Stimulated activated CD4-positive, alpha-beta T cell treated with anti-CD3 and anti-CD28 coated beads, Interleukin-4, amount 100 ng/mL, for 24 hours (primary cell): ENCODE results near the gene PCAT7.
"Not testable (repeated sequence)": the region's sequence is repeated elsewhere in the genome, so short reads cannot be mapped to it uniquely, and the experiment has no call there.

Experiments used
- DNase-seq: peaks from one replicate; pipeline ENCODE4 v3.0.0-alpha.2; 2020

The PCAT7 gene

GRCh38 chr9:94564279-94564678, 9.4 kb downstream of the PCAT7 start:
- not testable (repeated sequence) for DNase-seq

- DNase-seq = no peak
Observed at GRCh38 chr9:94566550-94566949, 11.7 kb downstream of the PCAT7 start.

- no peak for DNase-seq
Observed at GRCh38 chr9:94567271-94567670, 12.4 kb downstream of the PCAT7 start.

- DNase-seq = no peak
Observed at GRCh38 chr9:94568250-94568889, 13.5 kb downstream of the PCAT7 start.

- no peak for DNase-seq
Observed at GRCh38 chr9:94568972-94569712, 14.3 kb downstream of the PCAT7 start.

GRCh38 chr9:94576131-94576530, 21.2 kb downstream of the PCAT7 start:
- no peak for DNase-seq

GRCh38 chr9:94577036-94577435, 22.2 kb downstream of the PCAT7 start:
- no peak for DNase-seq

GRCh38 chr9:94577571-94577970, 22.7 kb downstream of the PCAT7 start:
- DNase-seq = no peak

- DNase-seq = no peak
Observed at GRCh38 chr9:94581728-94582127, 26.8 kb downstream of the PCAT7 start.

- no peak for DNase-seq
Observed at GRCh38 chr9:94584555-94584954, 29.7 kb downstream of the PCAT7 start.

- no peak for DNase-seq
Observed at GRCh38 chr9:94586316-94586715, 31.4 kb downstream of the PCAT7 start.

- DNase-seq = no peak
Observed at GRCh38 chr9:94586814-94587213, 31.9 kb downstream of the PCAT7 start.

GRCh38 chr9:94588681-94589080, 33.8 kb downstream of the PCAT7 start:
- no peak for DNase-seq

GRCh38 chr9:94591046-94591545, 36.2 kb downstream of the PCAT7 start:
- DNase-seq = not testable (repeated sequence)

- DNase-seq = no peak
Observed at GRCh38 chr9:94591876-94592275, 37.0 kb downstream of the PCAT7 start.

GRCh38 chr9:94592683-94593082, 37.8 kb downstream of the PCAT7 start:
- not testable (repeated sequence) for DNase-seq

GRCh38 chr9:94593459-94594345, 38.8 kb downstream of the PCAT7 start, which contains the start of gene FBP2:
TSS of gene FBP2 (minus strand) at chr9:94593824. CDS start at chr9:94593726, 98 bp downstream.
- DNase-seq = no peak

GRCh38 chr9:94599102-94599501, 44.2 kb downstream of the PCAT7 start:
- no peak for DNase-seq

- DNase-seq = no peak
Observed at GRCh38 chr9:94600258-94600657, 45.4 kb downstream of the PCAT7 start.

GRCh38 chr9:94600715-94601114, 45.8 kb downstream of the PCAT7 start:
- no peak for DNase-seq

- DNase-seq = no peak
Observed at GRCh38 chr9:94602666-94603065, 47.8 kb downstream of the PCAT7 start.

GRCh38 chr9:94603259-94604160, 48.6 kb downstream of the PCAT7 start:
- peak; percentile 77 for DNase-seq
